GM21825 (cell line): ENCODE data around the gene CASP10.
"Not testable (repeated sequence)": the region's sequence is repeated elsewhere in the genome, so short reads cannot be mapped to it uniquely, and the experiment has no call there.

Experiments
- ATAC-seq: cut with Tn5 transposase; IDR thresholded peaks from one replicate; pipeline ENCODE4 v1.9.1; 2021; ENCODE audit warnings: mild to moderate bottlenecking, moderate library complexity; ENCODE audit not compliant: unreplicated experiment

Gene CASP10

DNA sequence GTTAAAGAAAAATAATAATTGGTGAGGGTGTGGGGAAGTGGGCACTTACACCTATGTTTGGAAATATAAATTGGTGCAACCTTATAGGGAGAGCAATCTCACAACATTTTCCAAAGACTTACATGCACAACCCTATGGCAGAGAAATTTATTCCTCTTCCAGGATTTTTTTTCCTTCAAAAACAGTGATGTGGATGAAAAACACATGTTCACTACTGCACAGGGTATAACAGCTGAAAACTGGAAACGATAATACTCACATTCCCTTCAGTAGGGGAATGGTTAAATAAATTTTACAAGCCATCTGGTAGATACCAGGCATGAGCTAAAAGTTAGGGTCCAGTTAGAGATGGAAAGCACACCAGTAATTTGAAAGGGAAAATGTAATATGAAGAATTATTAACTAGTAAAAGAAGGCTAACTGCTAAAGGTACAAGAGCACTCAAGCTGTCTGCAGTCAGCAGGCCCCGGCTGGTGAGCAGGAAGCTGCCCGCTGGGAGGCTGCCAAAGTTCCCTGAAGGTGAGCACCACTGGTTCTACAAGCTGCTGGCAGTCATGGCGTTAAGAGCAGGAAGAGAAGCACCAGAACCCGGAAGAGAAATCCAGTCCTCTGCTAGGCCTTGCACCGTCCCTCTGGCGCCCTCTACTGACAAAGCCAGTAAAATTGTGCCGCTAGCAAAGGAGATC lies 49.0 kb downstream of the CASP10 start:
- ATAC-seq: peak; percentile 45

GRCh38 chr2:201232467-201232815 lies 49.5 kb downstream of the CASP10 start:
- ATAC-seq: no peak

DNA sequence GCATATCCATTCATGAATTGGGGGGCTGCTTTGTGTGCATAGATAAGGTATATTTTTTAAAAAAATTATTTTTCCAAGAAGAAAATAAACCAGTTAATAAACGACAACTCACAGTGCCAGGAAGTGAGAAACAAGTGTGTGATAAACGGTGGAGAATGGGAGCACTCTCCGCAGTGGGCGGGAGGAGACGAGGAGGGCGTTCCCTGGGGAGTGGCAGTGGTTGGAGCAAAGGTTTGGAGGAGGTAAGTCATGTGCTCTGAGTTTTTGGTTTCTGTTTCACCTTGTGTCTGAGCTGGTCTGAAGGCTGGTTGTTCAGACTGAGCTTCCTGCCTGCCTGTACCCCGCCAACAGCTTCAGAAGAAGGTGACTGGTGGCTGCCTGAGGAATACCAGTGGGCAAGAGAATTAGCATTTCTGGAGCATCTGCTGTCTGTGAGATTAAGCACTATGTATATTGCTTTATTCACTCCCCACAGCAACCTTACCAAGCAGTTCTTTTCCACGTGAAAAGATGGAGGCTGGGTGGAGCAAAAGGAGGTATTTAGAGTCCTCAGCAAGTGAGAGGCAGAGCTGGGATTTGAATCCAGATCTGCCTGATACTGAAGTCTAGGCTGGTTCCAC lies 50.4 kb downstream of the CASP10 start:
- ATAC-seq: peak; percentile 91

- peak; percentile 23 for ATAC-seq
Observed at GRCh38 chr2:201233812-201234662, 51.1 kb downstream of the CASP10 start.

GRCh38 chr2:201234663-201235135 lies 51.8 kb downstream of the CASP10 start:
- ATAC-seq: no peak

DNA sequence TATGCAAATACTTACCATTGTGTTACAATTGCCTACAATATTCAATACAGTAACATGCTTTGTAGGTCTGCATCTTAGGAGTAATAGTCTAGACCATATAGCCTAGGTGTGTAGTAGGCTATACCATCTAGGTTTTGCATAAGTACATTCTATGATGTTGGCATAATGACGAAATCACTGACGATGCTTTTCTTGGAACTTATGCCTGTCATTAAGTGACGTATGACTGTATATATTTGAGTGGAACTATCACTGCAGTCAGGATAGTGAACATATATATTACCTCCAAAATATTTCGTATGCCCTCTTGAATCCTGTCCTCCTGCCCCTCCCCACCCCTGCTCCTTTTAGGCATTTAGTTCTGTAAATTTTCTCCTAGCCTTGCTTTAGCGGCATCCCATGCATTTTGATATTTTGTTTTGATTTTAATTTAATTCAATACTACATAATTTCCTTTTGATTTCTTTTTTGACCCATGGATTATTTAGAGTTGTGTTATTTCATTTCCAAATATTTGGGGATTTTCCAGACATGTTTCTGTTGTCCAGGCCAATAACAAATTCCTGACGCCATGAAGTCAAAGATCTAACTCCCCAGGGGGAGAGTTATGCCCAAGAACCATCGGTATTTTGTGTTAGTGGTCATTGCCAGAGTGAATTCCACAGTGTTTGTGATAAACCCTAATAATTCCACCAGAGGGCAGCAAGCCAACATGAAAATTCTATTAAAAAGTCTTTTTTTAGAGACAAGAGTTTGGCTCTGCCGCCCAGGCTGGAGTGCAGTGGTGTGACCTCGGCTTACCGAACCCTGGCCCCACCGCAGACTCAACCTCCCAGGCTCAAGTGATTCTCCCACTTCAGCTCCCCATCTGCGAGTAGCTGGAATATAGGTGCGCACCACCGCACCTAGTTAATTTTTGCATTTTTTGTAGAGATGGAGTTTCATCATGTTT lies 53.2 kb downstream of the CASP10 start:
- ATAC-seq: no peak

- ATAC-seq: no peak
Observed at GRCh38 chr2:201237486-201238123, 54.7 kb downstream of the CASP10 start.

DNA sequence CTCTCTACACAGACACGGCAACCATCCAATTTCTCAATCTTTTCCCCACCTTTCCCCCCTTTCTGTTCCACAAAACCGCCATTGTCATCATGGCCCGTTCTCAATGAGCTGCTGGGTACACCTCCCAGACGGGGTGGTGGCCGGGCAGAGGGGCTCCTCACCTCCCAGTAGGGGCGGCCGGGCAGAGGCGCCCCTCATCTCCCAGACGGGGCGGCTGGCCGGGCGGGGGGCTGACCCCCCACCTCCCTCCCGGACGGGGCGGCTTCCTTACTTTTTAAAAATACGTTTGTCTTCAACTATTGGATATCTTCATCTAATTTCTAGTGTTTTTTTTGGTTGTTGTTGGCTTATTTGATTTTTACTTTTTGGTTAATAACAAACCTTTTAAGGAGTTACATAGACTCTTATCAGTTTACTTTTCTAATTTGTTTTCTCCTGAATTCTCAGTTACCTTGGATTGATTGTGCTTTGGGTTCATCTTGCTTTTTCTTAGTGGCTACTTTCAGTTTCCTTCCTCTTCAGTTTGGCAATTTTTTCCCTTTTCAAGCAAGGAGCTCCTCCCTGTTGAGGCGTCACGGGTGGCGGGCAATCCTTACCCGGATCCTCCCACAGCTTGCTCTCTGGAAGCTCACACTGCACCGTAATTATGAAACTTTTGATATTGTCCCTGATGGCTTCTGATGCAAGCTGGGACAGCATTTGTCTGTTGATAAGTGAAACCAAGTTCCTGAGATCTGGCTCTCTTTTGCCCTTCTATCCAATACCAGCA lies 56.4 kb downstream of the CASP10 start:
- not testable (repeated sequence) for ATAC-seq

GRCh38 chr2:201242571-201243277 lies 59.8 kb downstream of the CASP10 start:
- no peak for ATAC-seq

DNA sequence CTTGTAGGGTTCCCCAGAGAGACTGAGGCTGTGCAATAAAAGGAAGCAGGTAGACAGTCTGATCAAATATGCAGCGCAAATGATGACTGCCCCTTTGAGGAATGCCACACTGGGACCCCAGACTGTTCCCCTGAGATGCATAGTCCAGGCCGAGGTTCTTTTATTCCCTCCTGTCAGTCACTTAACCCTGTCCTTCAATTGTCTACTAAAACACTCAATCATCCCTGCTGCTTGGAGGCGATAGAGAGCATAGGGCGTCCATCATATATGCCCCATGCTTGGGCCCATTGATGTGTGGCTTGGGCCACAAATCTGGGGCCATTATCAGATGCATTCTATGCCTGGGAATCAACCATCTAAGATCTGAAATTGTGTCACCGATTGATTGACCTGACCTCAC lies 61.9 kb downstream of the CASP10 start:
- ATAC-seq: no peak

- no peak for ATAC-seq
Observed at GRCh38 chr2:201246280-201246679, 63.3 kb downstream of the CASP10 start.

- no peak for ATAC-seq
Observed at GRCh38 chr2:201248288-201248844, 65.4 kb downstream of the CASP10 start.

DNA sequence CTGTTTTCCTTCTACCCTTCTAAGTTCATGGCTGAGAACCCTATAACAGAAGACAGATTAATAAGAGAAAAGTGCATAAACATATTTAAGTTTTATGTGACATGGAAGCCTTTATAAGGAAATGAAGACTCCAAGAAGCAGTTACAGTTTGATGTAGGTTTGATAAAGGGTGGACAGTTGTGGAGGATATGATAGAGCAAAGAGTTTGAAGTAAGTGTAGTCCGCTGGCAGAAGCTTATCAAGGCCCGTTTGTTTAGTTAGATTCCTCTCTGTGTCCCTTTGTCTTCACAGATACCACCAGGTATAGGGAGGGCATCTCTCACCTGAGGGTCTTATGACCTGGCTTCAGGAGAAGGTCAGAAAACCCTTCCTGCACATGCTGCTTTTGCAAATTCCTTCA lies 66.9 kb downstream of the CASP10 start:
- ATAC-seq: no peak

- no peak for ATAC-seq
Observed at GRCh38 chr2:201250741-201251140, 67.8 kb downstream of the CASP10 start.

GRCh38 chr2:201254081-201254730 lies 71.3 kb downstream of the CASP10 start:
- ATAC-seq: no peak

GRCh38 chr2:201255408-201256033 lies 72.6 kb downstream of the CASP10 start:
- ATAC-seq: no peak

- no peak for ATAC-seq
Observed at GRCh38 chr2:201256082-201256481, 73.1 kb downstream of the CASP10 start.
